Choroid plexus epithelial cell (primary cell): ENCODE measurements around the gene GPR31.

ENCODE experiments used
- DNase-seq: peaks from one replicate; pipeline ENCODE4 v3.0.0-alpha.2; 2010; ENCODE audit warnings: low read depth
- H3K4me3 ChIP-seq: 2 replicates; pipeline ENCODE4 v1.5.1; 2011; ENCODE audit warnings: low read depth, mild to moderate bottlenecking, control low read depth, low read length, moderate library complexity
- TF ChIP-seq, protein P1 (sequence below): conservative IDR thresholded peaks from 2 replicates; pipeline ENCODE4 v1.5.1; 2011; ENCODE audit warnings: low read depth, mild to moderate bottlenecking, control low read depth, inconsistent platforms, low read length, moderate library complexity

Gene GPR31

DNA sequence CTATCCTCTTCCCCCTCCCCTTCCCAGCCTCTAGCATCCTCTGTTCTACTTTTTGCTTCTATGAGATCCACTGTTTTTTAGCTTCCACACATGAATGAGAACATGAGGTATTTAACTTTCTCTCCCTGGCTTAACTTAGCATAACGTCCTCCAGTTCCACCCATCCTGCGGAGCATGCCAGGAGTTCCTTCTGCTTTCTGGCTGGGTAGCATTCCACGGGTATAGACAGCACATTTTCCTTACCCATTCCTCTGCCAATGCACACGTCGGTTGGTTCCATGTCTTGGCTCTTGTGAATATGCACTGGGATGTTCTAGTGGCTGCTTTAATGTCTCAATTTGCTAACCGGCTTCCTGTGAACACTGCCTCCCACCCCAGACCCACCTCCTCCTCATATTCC lies 48.1 kb downstream of the GPR31 start:
- no peak for DNase-seq
- no peak overlapping the region for H3K4me3 ChIP-seq
- TF ChIP-seq, protein P1, sequence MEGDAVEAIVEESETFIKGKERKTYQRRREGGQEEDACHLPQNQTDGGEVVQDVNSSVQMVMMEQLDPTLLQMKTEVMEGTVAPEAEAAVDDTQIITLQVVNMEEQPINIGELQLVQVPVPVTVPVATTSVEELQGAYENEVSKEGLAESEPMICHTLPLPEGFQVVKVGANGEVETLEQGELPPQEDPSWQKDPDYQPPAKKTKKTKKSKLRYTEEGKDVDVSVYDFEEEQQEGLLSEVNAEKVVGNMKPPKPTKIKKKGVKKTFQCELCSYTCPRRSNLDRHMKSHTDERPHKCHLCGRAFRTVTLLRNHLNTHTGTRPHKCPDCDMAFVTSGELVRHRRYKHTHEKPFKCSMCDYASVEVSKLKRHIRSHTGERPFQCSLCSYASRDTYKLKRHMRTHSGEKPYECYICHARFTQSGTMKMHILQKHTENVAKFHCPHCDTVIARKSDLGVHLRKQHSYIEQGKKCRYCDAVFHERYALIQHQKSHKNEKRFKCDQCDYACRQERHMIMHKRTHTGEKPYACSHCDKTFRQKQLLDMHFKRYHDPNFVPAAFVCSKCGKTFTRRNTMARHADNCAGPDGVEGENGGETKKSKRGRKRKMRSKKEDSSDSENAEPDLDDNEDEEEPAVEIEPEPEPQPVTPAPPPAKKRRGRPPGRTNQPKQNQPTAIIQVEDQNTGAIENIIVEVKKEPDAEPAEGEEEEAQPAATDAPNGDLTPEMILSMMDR = no peak

DNA sequence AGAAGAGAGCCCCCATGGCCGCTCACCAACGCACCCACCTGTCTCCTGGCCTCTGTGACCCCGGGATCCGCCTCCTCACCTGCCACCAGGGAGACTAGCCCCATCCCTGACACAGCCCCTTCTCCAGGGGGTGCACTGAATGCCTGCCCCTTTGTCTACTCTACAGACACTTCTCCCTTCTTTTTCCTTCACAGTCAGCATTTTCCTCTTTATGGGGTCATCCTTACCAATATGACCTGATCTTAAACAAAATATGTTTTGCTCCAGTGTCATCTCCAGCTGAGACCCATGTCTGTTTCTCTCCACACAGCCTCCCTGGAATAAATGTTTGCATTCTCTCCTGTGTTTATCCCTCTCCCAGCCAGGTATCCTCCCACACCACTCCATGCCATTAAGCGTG lies 49.5 kb downstream of the GPR31 start:
- DNase-seq = no peak
- no peak overlapping the region for H3K4me3 ChIP-seq
- TF ChIP-seq, protein P1 = no peak

DNA sequence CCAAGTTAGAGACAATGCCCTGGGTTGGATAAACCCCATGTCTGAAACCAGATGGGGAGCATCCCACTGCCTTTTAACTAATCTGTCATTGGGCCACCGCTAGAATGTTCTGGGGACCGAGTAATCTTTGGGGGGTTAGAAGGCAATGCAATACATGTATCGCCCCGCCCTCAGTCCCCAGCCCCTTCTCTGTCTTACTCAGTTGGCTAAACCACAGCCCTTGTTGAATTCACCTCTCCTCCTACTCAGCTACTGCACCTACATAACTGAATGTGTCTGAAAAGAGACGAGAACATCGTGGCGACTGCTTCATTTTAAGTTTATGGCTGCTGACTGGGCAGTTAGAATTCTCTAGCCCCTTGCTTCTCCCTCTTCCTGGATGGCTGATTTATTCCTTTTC lies 50.0 kb downstream of the GPR31 start:
- DNase-seq = no peak
- no peak overlapping the region for H3K4me3 ChIP-seq
- TF ChIP-seq, protein P1 = no peak

DNA sequence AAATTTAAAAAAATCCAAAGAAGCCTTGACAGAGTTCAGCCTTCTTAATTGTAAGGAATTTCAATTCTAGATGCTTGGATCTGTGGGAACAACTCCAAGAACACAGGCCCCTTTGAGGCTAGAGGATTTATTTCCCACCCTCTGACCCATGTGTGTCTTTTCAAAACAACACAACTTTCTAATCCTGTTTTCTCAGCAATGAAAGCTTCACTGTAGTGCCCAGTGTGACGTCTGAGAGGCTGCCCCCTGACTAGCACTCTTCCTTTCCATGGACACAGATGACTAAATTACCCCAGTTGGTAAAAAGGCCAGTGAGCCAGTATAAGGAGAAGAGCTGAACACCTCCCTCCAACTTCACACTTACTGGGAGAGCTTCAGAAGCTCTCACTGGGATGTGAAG lies 51.4 kb downstream of the GPR31 start:
- TF ChIP-seq, protein P1 = no peak
- no peak for DNase-seq
- H3K4me3 ChIP-seq = no peak overlapping the region
